Stimulated activated memory B cell treated with anti-CD40 and anti-IgM and Interleukin-4, amounts not matched to agents 10 μg/mL and 1 μg/mL and 100 μg/mL, for 72 hours (primary cell): ENCODE data around the gene PRSS21.

Experiments used
- ATAC-seq: fragments of 150-1000 bp; cut with Tn5 transposase; 2 replicates; pipeline ENCODE4 v1.10.0; 2021
- H3K27ac Mint-ChIP-seq: one replicate; pipeline ENCODE4 v1.8.0; 2022; ENCODE audit warnings: mild to moderate bottlenecking, mixed read lengths
- H3K27me3 Mint-ChIP-seq: one replicate; pipeline ENCODE4 v1.8.0; 2022; ENCODE audit warnings: mixed read lengths
- H3K36me3 Mint-ChIP-seq: one replicate; pipeline ENCODE4 v1.8.0; 2022; ENCODE audit warnings: mixed read lengths
- H3K4me1 Mint-ChIP-seq: one replicate; pipeline ENCODE4 v1.8.0; 2022; ENCODE audit warnings: mixed read lengths
- H3K4me3 Mint-ChIP-seq: one replicate; pipeline ENCODE4 v1.8.0; 2022; ENCODE audit warnings: mild to moderate bottlenecking, moderate library complexity, mixed read lengths
- H3K9me3 Mint-ChIP-seq: one replicate; pipeline ENCODE4 v1.8.0; 2022; ENCODE audit warnings: mixed read lengths

Gene PRSS21

GRCh38 chr16:2855536-2855935, 38.5 kb downstream of the PRSS21 start:
- peaks cover 7% of the 10 kb centered on the region for H3K4me1 Mint-ChIP-seq
- H3K9me3 Mint-ChIP-seq = peaks cover 14% of the 10 kb centered on the region
- H3K27me3 Mint-ChIP-seq = peaks cover 68% of the 10 kb centered on the region
- peaks cover 8% of the 10 kb centered on the region for H3K36me3 Mint-ChIP-seq
- H3K4me3 Mint-ChIP-seq = no peak overlapping the region
- no peak for ATAC-seq
- H3K27ac Mint-ChIP-seq = no peak overlapping the region

- H3K27me3 Mint-ChIP-seq = peaks cover 68% of the 10 kb centered on the region
- ATAC-seq = no peak
Observed at GRCh38 chr16:2856061-2856670, 39.1 kb downstream of the PRSS21 start.

GRCh38 chr16:2856686-2857450, 39.8 kb downstream of the PRSS21 start:
- Mint-ChIP-seq H3K27me3 (peaks cover 71% of the 10 kb centered on the region), H3K4me1 (peaks cover 7% of the 10 kb centered on the region), H3K4me3 (no peak overlapping the region), H3K9me3 (peaks cover 14% of the 10 kb centered on the region), H3K27ac (no peak overlapping the region), H3K36me3 (peaks cover 8% of the 10 kb centered on the region)
- ATAC-seq = no peak

More at GRCh38 chr16:2856061-2856670, 39.1 kb downstream of the PRSS21 start:
- peaks cover 7% of the 10 kb centered on the region for H3K4me1 Mint-ChIP-seq
- no peak overlapping the region for H3K4me3 Mint-ChIP-seq
- H3K36me3 Mint-ChIP-seq = peaks cover 8% of the 10 kb centered on the region
- H3K27ac Mint-ChIP-seq = no peak overlapping the region
- peaks cover 14% of the 10 kb centered on the region for H3K9me3 Mint-ChIP-seq

GRCh38 chr16:2857451-2858244, 40.6 kb downstream of the PRSS21 start, which contains the start of gene PRSS22:
Gene PRSS22 (minus strand): TSS chr16:2858170. CDS start chr16:2858104, 66 bp downstream.
- no peak within 1 kb of the TSS for H3K27ac Mint-ChIP-seq
- peaks cover 8% of the 10 kb centered on the region for H3K36me3 Mint-ChIP-seq
- peak within 1 kb of the TSS; percentile 63 for H3K4me3 Mint-ChIP-seq
- H3K27me3 Mint-ChIP-seq = peaks cover 71% of the 10 kb centered on the region
- peaks cover 7% of the 10 kb centered on the region for H3K4me1 Mint-ChIP-seq
- ATAC-seq = no peak
- H3K9me3 Mint-ChIP-seq = peaks cover 14% of the 10 kb centered on the region

- H3K4me1 Mint-ChIP-seq = peaks cover 7% of the 10 kb centered on the region
- H3K36me3 Mint-ChIP-seq = peaks cover 8% of the 10 kb centered on the region
- no peak for ATAC-seq
- peaks cover 14% of the 10 kb centered on the region for H3K9me3 Mint-ChIP-seq
- H3K4me3 Mint-ChIP-seq = no peak overlapping the region
- peaks cover 71% of the 10 kb centered on the region for H3K27me3 Mint-ChIP-seq
- no peak overlapping the region for H3K27ac Mint-ChIP-seq
Observed at GRCh38 chr16:2858245-2859025, 41.4 kb downstream of the PRSS21 start.

- ATAC-seq = peak; percentile 18
- H3K27me3 Mint-ChIP-seq = peaks cover 63% of the 10 kb centered on the region
- no peak overlapping the region for H3K27ac Mint-ChIP-seq
- peaks cover 6% of the 10 kb centered on the region for H3K9me3 Mint-ChIP-seq
- peaks cover 7% of the 10 kb centered on the region for H3K4me1 Mint-ChIP-seq
- H3K4me3 Mint-ChIP-seq = no peak overlapping the region
- H3K36me3 Mint-ChIP-seq = peaks cover under 1% of the 10 kb centered on the region
Observed at GRCh38 chr16:2859686-2860265, 42.7 kb downstream of the PRSS21 start.

GRCh38 chr16:2860826-2861567, 44.0 kb downstream of the PRSS21 start:
- no peak overlapping the region for H3K4me3 Mint-ChIP-seq
- peaks cover 51% of the 10 kb centered on the region for H3K27me3 Mint-ChIP-seq
- H3K4me1 Mint-ChIP-seq = peaks cover 7% of the 10 kb centered on the region
- peaks cover 6% of the 10 kb centered on the region for H3K9me3 Mint-ChIP-seq
- H3K36me3 Mint-ChIP-seq = no peaks in the 10 kb centered on the region
- no peak overlapping the region for H3K27ac Mint-ChIP-seq
- no peak for ATAC-seq

GRCh38 chr16:2865651-2866050, 48.6 kb downstream of the PRSS21 start:
- H3K27me3 Mint-ChIP-seq = peaks cover 21% of the 10 kb centered on the region
- H3K4me3 Mint-ChIP-seq = no peak overlapping the region
- H3K4me1 Mint-ChIP-seq = peaks cover 6% of the 10 kb centered on the region
- no peak overlapping the region for H3K27ac Mint-ChIP-seq
- no peaks in the 10 kb centered on the region for H3K36me3 Mint-ChIP-seq
- H3K9me3 Mint-ChIP-seq = no peaks in the 10 kb centered on the region
- ATAC-seq = no peak

GRCh38 chr16:2866431-2866830, 49.4 kb downstream of the PRSS21 start:
- H3K4me3 Mint-ChIP-seq = no peak overlapping the region
- peaks cover 21% of the 10 kb centered on the region for H3K27me3 Mint-ChIP-seq
- H3K27ac Mint-ChIP-seq = no peak overlapping the region
- peaks cover 6% of the 10 kb centered on the region for H3K4me1 Mint-ChIP-seq
- H3K9me3 Mint-ChIP-seq = no peaks in the 10 kb centered on the region
- no peak for ATAC-seq
- no peaks in the 10 kb centered on the region for H3K36me3 Mint-ChIP-seq

- peak overlapping the region; percentile 99 for H3K4me3 Mint-ChIP-seq
- no peaks in the 10 kb centered on the region for H3K9me3 Mint-ChIP-seq
- ATAC-seq = no peak
- peak overlapping the region; percentile 98 for H3K27ac Mint-ChIP-seq
- H3K4me1 Mint-ChIP-seq = peaks cover 6% of the 10 kb centered on the region
- no peaks in the 10 kb centered on the region for H3K36me3 Mint-ChIP-seq
- H3K27me3 Mint-ChIP-seq = peaks cover 21% of the 10 kb centered on the region
Observed at GRCh38 chr16:2867661-2867986, 50.6 kb downstream of the PRSS21 start.

GRCh38 chr16:2867987-2868789, 51.2 kb downstream of the PRSS21 start:
- Mint-ChIP-seq H3K4me3 (peak overlapping the region; percentile 99), H3K4me1 (peaks cover 6% of the 10 kb centered on the region), H3K27me3 (peaks cover 21% of the 10 kb centered on the region), H3K36me3 (no peaks in the 10 kb centered on the region), H3K27ac (peak overlapping the region; percentile 98), H3K9me3 (no peaks in the 10 kb centered on the region)
- peak; percentile 96 for ATAC-seq
